Raji (cell line): ENCODE results near the gene CAMK2N2.

ENCODE experiments used
- POLR2A ChIP-seq: IDR thresholded peaks from 2 replicates; pipeline ENCODE4 v1.6.1; 2011; ENCODE audit warnings: low read depth, low read length, control low read depth; ENCODE audit not compliant: insufficient read depth

Gene CAMK2N2

DNA sequence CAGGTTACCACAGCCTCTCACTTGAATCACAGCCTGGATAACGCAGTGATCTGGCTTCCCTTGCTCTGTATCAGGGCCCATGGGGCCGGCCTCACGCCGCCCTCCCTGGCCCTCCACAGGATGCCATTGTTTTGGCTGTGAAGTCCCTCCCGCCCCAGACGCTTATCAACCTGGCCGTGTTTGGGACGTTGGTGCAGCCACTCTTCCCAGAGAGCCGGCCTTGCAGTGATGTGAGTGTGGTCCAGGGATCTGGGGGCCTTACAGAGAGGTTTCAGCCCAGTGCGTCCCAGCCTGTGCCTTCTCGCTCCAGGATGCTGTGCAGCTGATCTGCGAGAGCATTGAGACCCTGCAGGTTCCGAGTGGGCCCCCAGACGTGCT, 25.3 kb downstream of the CAMK2N2 start:
- TF ChIP-seq POLR2A = no peak

DNA sequence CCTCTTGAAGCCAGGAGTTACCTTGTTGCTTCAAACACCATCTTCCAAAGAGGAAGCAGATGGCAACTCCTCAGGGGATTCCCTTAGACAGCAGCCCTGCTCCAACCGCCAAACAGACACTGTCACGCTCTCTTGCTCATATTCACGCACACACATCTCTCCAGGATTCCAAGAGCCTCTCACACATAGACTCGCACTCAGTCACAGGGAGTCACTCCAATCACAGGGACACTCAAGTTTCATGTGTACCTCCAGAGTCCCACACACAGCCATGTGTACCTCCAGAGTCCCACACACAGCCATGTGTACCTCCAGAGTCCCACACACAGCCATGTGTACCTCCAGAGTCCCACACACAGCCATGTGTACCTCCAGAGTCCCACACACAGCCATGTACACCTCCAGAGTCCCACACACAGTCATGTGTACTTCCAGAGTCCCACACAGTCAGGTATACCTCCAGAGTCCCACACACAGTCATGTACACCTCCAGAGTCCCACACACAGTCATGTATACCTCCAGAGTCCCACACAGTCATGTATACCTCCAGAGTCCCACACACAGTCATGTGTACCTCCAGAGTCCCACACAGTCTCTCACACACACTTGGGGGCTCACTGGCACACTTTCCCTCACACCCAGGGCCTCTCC, 25.8 kb downstream of the CAMK2N2 start:
- no peak for TF ChIP-seq POLR2A

DNA sequence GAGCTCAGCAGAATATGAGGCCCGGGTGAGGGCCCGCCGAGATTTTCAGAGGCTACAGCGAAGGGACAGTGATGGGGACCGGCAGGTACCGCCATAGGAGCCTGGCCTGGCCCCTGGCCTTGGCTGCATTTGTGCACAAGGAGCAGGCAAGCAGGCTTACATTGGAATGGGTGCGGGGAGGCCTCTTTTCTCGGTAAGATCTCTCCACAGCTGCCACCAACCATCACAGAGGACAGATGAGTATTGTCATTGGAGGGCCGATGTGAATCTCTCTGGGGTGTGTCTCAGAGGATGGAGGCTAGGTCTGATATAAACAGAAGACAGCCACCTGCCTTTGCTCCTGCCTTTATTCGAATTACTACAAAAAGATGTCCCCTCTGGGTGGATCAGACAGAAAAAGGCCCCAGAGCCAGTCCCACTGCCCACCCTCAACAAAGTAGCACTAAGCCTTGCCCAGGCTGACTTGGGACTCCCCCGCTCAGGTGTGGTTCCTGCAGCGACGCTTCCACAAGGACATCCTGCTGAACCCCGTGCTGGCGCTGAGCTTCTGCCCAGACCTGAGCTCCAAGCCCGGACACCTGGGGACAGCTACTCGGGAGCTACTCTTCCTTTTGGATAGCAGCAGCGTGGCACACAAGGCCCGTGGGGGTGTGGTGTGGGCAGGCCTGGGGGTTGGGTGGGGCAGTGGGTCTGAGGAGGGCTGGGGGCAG, 26.5 kb downstream of the CAMK2N2 start:
- TF ChIP-seq POLR2A = no peak

GRCh38 chr3:184234224-184234623, 27.1 kb downstream of the CAMK2N2 start:
- no peak for TF ChIP-seq POLR2A

DNA sequence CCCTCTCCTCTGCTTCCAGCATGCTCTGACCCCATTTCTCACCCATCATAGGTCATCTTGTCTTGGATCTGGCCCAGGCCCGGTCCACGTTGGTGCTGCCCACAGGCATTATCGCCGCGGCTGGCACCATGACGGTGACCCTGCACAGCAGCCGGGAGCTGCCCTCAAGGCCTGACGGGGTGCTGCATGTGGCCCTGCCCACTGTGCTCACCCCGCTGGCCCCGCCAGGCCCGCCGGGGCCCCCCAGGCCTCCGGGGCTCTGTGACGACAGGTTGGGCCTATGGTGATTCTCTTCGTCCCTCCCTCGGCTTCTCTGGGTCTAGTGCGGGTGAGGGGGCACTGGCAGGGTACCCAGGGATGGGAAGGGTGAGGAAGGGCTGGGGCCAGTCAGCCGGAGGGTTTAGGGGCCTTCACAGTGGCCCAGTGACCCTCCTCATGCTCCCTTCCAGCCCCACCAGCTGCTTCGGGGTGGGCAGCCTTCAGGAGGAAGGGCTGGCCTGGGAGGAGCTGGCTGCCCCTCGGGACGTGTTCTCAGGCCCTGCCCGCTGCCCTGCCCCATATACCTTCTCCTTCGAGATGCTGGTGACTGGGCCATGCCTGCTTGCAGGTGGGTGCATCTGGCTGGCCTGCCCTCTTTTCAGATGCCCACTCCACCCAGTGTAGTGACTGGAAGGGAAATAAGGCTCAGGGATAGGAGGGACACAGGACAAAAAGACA, 28.1 kb downstream of the CAMK2N2 start:
- TF ChIP-seq POLR2A = no peak

DNA sequence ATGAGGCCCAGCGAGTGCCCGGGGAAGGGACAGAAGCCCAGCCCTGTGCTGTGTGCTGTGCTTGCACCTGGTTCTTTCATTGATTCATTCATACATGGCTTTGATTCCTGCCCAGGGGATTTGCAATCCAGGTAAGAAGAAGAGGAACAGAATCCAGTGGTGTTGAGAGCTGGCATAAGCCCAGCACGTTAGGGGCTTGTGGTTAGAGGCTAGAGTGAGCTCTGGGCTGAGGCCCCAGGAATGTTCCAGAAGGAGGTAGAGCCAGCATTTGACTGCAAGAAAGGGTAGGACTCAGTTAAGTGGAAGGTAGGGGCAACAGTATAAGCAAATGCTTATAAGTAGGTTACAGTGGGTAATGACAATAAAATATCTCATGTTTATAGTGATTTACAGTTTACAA, 29.7 kb downstream of the CAMK2N2 start:
- no peak for TF ChIP-seq POLR2A

- TF ChIP-seq POLR2A = no peak
Observed at GRCh38 chr3:184230603-184231528, 30.5 kb downstream of the CAMK2N2 start.

GRCh38 chr3:184230081-184230602, 31.2 kb downstream of the CAMK2N2 start:
- TF ChIP-seq POLR2A = no peak

- no peak for TF ChIP-seq POLR2A
Observed at GRCh38 chr3:184229394-184230080, 31.8 kb downstream of the CAMK2N2 start, which contains the start of gene VWA5B2. Gene VWA5B2 (plus strand): TSS chr3:184229585. CDS start chr3:184230529, 944 bp downstream.

GRCh38 chr3:184228376-184229137, 32.8 kb downstream of the CAMK2N2 start:
- no peak for TF ChIP-seq POLR2A

- TF ChIP-seq POLR2A = no peak
Observed at GRCh38 chr3:184227481-184227935, 33.8 kb downstream of the CAMK2N2 start.

DNA sequence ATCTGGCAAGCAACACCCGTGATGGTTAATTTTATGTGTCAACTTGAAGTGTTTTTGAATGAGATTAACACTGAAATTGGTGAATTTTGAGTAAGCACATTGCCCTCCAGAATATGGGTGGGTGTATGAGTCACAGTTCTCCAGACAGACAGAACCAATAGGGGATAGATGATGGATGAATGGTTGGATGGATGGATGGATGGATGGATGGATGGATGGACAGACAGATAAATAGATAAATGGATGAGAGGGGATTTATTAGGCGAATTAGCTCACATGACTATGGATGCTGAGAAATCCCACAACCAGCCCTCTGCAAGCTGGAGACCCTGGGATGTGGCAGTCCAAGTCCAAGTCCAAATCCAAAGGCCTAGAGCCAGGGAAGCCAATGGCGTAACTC, 37.4 kb downstream of the CAMK2N2 start:
- no peak for TF ChIP-seq POLR2A

- TF ChIP-seq POLR2A = no peak
Observed at GRCh38 chr3:184222521-184222920, 38.8 kb downstream of the CAMK2N2 start.
